ENCODE data around the gene PROKR1. TPM values are rescaled to one million over a fixed set of nuclear protein-coding genes. Genes with fewer than 3 reads are reported as not detected.
A peak's percentile ranks its signal among the peaks of the same experiment; 100 is the strongest.
"Not testable (repeated sequence)": the region's sequence is repeated elsewhere in the genome, so short reads cannot be mapped to it uniquely, and the experiment has no call there.

Gene PROKR1
- not detected in 2 replicates for total RNA-seq (2014; rRNA removed)
- polyA plus RNA-seq (2012): not detected

- no peak for DNase-seq (ENCODE audit: low read depth)
These were observed at the start of gene PROKR1 for GRCh38 chr2:68643011-68643873. Gene PROKR1, plus strand, starts transcription at chr2:68643579. Its CDS starts 2,243 bp downstream, at chr2:68645822.

- peak; percentile 7 for DNase-seq (ENCODE audit: low read depth)
These were observed 49.3 kb upstream of the PROKR1 start for GRCh38 chr2:68594041-68594440.

GRCh38 chr2:68594674-68595492, 48.5 kb upstream of the PROKR1 start:
- DNase-seq (ENCODE audit: low read depth): peak; percentile 51

- not testable (repeated sequence) for DNase-seq (ENCODE audit: low read depth)
These were observed 47.9 kb upstream of the PROKR1 start for GRCh38 chr2:68595493-68595785.

GRCh38 chr2:68600495-68600894, 42.9 kb upstream of the PROKR1 start:
- not testable (repeated sequence) for DNase-seq (ENCODE audit: low read depth)

GRCh38 chr2:68603059-68603458, 40.3 kb upstream of the PROKR1 start:
- DNase-seq (ENCODE audit: low read depth): no peak

GRCh38 chr2:68604077-68604476, 39.3 kb upstream of the PROKR1 start:
- no peak for DNase-seq (ENCODE audit: low read depth)

- DNase-seq (ENCODE audit: low read depth): no peak
These were observed 37.4 kb upstream of the PROKR1 start for GRCh38 chr2:68605939-68606338.

GRCh38 chr2:68606759-68607158, 36.6 kb upstream of the PROKR1 start:
- no peak for DNase-seq (ENCODE audit: low read depth)

GRCh38 chr2:68607837-68608236, 35.5 kb upstream of the PROKR1 start:
- no peak for DNase-seq (ENCODE audit: low read depth)

- DNase-seq (ENCODE audit: low read depth): no peak
These were observed 30.4 kb upstream of the PROKR1 start for GRCh38 chr2:68612765-68613519.

GRCh38 chr2:68620772-68621171, 22.6 kb upstream of the PROKR1 start:
- no peak for DNase-seq (ENCODE audit: low read depth)

- no peak for DNase-seq (ENCODE audit: low read depth)
These were observed 19.6 kb upstream of the PROKR1 start for GRCh38 chr2:68623820-68624219.

GRCh38 chr2:68627615-68628014, 15.8 kb upstream of the PROKR1 start:
- no peak for DNase-seq (ENCODE audit: low read depth)

- no peak for DNase-seq (ENCODE audit: low read depth)
These were observed 11.4 kb upstream of the PROKR1 start for GRCh38 chr2:68632021-68632420.

GRCh38 chr2:68637047-68637446, 6.3 kb upstream of the PROKR1 start:
- no peak for DNase-seq (ENCODE audit: low read depth)

- no peak for DNase-seq (ENCODE audit: low read depth)
These were observed 601 bp downstream of the PROKR1 start for GRCh38 chr2:68643874-68644485.

GRCh38 chr2:68645523-68645922, 2.1 kb downstream of the PROKR1 start:
- peak; percentile 18 for DNase-seq (ENCODE audit: low read depth)

GRCh38 chr2:68646303-68646702, 2.9 kb downstream of the PROKR1 start:
- no peak for DNase-seq (ENCODE audit: low read depth)

- DNase-seq (ENCODE audit: low read depth): no peak
These were observed 7.3 kb downstream of the PROKR1 start for GRCh38 chr2:68650645-68651044.

- peak; percentile 19 for DNase-seq (ENCODE audit: low read depth)
These were observed 9.7 kb downstream of the PROKR1 start for GRCh38 chr2:68653034-68653433.

Measured in LHCN-M2 (cell line).